Activated naive CD4-positive, alpha-beta T cell (primary cell): Measurements from ENCODE around the gene U2AF2.

Experiments used
- DNase-seq, 4 experiments: peaks; one replicate each; lab custom pipeline; 2025; lab: John Stamatoyannopoulos, UW

The U2AF2 gene

DNA sequence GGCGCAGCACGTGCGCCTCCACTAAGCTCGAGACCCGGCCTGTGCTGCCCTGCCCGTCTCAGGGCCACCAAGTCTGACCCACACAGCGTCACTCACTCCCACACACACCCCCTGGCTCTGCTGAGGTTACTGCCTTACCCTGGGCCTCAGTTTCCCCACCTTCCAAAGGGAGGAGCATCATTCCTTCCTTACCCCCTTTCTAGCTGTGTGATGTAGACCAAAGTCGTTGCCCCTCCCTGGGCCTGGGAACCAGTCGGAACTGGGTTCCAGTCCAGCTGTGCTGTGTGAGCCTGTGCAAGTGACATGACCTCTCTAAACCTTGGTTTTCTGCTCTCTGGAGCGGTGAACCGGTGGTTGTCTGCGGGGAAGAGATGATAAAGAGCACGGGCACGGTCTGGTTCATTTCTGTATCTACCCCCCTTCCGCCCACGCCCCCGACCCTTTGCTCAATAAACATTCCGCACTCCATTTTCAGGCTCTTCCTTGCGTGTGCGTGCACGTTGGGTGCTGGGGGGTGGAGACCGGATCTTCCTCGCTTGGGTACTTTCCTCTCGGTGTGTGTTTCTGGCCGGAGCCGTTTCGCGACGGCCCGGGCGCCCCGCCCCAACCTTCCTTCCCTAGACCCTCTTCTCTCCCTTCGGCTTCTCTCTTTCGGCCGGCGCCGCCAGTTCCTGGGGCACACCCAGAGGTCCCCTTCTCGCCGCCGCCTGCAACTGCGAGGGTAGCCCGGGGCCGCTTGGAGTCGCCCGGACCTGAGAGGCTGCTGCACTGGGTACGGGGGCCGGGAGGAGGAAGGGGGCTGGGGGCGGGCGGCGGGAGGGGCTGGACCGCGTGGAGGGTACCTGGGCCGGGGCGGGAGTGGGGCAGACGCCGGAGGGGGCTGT, 11.6 kb upstream of the U2AF2 start, which contains the start of gene ZNF581:
Gene ZNF581 (plus strand): TSS at position 647 of the 884 bp plus-strand sequence. CDS start 923 bp downstream, outside the sequence.
- peak; percentile 57 to 75 (median 68) for DNase-seq

DNA sequence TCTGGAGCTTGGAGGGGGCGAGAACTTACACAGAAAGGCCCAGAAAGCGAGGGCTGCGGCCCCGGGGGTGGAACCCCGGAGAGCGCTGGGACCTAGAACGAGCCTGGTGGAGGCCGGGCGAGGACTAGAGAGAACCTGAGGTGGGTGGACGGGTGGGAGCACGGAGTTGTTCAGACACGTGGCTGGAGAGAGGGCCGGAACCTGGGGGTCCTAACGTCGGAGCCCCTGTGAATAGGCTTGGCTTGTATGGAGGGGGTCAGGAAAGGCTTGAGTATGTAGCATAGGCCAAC, 11.0 kb upstream of the U2AF2 start:
- no peak for DNase-seq

GRCh38 chr19:55644191-55644833, 10.5 kb upstream of the U2AF2 start:
- DNase-seq: no peak

DNA sequence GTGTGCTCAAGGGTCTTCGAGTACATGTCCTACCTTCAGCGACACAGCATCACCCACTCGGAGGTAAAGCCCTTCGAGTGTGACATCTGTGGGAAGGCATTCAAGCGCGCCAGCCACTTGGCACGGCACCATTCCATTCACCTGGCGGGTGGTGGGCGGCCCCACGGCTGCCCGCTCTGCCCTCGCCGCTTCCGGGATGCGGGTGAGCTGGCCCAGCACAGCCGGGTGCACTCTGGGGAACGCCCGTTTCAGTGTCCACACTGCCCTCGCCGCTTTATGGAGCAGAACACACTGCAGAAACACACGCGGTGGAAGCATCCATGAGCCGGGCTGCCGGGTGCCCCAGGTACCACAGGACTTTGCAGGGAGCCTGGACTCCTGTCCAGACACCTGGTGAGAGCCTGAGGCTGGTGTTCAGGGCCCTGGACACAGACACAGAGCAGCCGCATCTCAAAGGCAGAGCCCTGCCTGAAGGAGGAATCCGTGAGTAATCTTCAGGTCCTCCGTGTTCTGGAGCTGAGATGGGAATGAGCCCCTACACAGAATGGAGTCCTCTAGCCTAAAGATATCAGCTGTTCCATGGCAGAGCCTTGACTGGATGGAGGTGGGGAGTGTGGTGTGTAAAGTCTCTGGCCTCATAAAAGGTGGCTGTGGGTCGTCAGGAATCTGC, 9.9 kb upstream of the U2AF2 start:
- no peak for DNase-seq

GRCh38 chr19:55645512-55645881, 9.3 kb upstream of the U2AF2 start:
- no peak for DNase-seq

DNA sequence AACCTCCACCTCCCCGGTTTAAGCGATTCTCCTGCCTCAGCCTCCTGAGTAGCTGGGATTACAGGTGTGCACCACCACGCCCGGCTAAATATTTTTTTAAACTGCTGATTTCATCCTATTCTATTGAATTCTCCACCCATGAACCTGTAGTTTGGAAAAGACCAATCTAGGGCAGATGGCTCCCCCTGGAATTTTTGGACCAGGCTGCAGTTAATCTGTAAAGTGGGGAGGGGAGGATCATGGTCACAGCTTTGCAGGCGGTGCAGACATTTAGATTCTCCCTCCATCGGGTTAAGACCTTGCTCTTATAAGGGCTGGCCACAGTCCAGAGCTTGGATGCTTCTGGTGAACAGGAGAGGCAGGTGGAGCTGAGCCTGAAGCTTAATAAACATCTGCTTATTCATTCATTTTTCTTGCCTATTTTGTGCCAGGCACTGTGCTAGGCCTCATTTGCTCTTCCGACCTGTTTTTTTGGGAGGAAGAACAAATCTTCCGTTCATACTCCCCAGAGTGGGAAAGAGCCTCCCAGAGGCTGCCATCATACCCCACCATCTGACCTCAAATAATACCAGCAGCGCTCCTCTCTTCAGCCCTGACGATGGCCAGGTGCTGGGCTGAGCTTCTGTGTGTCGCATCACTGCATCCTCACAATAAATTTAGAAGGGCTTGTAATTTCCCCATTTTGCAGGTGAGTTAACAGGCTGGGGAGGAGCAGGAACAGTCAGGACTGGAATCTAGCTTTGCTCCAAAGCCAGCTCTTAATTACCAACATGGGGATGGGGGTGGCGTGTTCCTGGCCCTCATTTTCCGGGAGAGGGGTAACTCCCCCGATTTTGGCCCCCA, 7.7 kb upstream of the U2AF2 start:
- DNase-seq: no peak

DNA sequence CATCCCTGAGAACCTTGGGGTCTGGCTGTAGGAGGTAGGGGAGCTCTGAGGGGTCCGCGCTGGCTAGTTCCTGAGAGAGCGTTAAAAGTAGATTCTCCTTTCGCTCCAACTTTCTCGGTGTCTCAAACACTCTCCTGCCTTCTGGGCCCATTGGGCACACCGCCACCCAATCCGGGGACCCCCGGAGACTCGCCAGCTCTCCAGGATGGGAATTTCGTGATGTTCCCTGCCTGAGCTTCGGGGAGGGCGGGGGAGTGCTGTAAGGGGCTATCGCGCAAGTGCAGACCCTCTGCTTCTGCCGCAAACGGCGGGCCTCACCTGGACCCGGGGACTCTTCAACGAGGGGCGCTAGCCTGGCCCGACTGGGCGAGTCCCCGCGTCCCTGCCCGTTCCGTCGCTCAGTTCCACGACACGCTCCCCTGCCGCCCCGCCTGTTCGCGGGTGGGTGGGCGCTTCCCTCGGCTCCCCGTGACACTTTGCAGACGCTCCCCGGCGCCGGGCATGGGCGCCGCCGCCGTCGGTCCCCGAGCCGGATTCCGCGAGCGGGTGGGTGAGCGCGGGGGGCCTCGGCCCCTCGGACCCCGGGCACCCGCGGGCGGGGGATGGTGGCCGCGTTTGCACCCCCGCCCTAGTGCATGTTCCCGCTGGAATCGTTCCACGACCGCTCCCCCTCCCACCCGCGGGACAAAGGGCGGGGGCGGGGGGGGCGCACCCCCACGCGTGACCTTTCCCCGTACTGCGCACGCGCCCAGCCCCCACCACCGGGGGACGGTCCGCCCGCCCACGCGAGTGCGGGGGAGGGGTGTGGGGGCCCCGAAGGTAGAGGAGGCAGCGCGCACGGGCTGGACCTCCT, 6.9 kb upstream of the U2AF2 start, which contains the start of gene CCDC106:
Gene CCDC106 (plus strand): TSS at position 481 of the 853 bp plus-strand sequence. CDS start 835 bp downstream, outside the sequence.
- peak in 2 of 4 experiments; percentile 32 to 58 for DNase-seq

DNA sequence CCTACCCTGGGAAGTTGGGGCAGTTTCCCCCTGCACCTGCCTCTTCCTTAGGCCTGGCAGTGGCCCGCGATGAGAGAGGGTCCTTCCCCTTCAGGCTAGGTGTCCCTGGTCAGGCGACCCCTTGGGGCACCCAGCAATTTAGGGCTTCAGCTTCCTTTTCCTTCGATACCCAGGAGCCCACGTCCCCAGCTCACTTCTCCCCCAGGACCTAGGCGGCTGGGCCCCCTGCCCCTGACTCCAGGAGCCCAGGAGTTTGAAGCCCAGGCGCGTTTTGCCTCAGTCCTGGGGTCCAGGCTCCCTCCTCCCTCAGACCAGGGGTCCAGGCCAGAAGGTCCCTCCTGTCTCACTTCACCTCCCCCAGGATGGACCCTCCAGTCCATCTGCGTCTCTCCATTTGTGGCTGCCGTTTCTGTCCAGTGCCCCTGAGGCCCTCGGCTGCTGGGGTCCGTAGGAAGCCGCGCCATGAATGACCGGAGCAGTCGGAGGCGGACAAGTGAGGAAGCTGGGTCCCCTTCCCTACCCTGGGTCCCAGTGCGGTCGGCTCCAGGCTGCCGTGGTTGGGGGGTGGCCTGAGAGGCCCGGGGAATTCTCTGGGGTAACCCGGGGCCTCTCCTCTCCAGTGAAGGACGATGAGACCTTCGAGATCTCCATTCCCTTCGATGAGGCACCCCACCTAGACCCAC, 6.1 kb upstream of the U2AF2 start:
- DNase-seq: no peak

GRCh38 chr19:55649268-55650125, 5.3 kb upstream of the U2AF2 start:
- no peak for DNase-seq

- DNase-seq: no peak
These were observed 4.7 kb upstream of the U2AF2 start for GRCh38 chr19:55650126-55650557.

GRCh38 chr19:55650602-55651230, 4.1 kb upstream of the U2AF2 start:
- DNase-seq: no peak

- no peak for DNase-seq
These were observed 3.6 kb upstream of the U2AF2 start for GRCh38 chr19:55651236-55651635.

- DNase-seq: no peak
These were observed 2.3 kb upstream of the U2AF2 start for GRCh38 chr19:55652311-55653128.

DNA sequence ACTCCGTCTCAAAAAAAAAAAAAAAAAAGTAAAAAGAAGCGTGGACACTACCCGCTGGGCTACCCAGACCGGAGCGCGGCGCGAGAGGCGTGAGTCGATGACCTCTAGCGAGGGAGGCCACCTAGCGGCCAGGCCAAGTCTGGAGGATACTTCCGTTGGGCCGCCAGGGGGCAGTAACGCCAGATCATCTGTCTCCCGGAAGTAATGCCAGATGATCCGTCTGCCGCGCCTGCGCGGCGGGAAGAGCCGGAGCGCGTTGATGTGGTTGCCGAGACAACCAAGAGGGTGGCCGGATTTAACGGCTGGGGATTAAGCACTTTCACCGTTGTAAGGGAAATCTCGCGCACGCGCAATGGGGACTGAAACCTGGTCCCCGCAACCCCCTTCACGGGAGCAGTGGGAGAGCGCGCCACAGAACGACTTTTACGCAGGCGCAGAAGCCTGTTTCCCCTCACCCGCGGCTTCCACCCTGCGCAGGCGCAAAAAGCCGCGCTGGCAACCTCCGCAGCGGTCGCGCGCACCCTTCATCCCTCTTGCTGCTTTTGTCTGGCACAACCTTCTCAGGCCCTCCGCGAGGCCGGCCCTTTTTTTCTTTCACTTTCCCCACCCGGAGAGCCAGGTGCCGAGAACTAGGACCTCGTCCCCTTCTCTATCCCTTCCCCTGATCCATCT, 1.0 kb upstream of the U2AF2 start:
- peak; percentile 98 to 99 (median 98) for DNase-seq

- peak; percentile 92 to 99 (median 97) for DNase-seq
These were observed 440 bp upstream of the U2AF2 start for GRCh38 chr19:55654323-55654867.

GRCh38 chr19:55655648-55656040, 809 bp downstream of the U2AF2 start:
- DNase-seq: no peak

DNA sequence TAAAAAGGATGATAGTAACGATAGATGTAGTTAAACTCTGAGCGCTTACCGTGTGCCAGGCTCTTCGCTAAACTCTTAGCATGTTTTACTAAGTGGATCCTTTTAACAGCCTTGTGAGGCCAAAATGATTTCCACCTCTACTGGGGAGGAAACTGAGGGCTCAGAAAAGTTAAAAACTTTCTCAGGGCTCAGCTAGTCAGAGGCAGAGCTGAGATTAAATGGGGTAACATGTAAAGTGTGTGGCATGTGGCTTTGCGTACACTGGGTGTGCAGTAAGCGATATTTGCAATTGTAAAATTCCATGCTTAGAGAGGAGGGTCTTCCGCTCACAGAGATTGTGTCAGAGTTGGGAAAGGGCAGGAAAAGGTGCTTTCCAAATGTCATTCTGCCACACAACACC, 1.7 kb downstream of the U2AF2 start:
- DNase-seq: no peak
